Heart left ventricle (tissue), 16 donors: ENCODE measurements around the gene SHTN1. TPM values are rescaled to one million over a fixed set of nuclear protein-coding genes. Genes with fewer than 3 reads are reported as not detected.

Experiments
- ATAC-seq, 4 donors: fragments of 200-7000 bp; cut with Tn5 transposase; one replicate each; pipeline ENCODE4 v1.9.1; 2020 to 2022; ENCODE audit warnings: moderate library complexity in 4 of 4, mild to moderate bottlenecking in 3 of 4, moderate number of reproducible peaks in 1 of 4
- DNase-seq, 5 donors: peaks; one replicate each; pipeline ENCODE4 v3.0.0-alpha.2; 2020
- H3K27ac ChIP-seq, 12 donors: fragments of 200-600 bp; sonication (generic) in 4 of 12; one replicate each; pipeline versions ENCODE4 v1.5.0 to v1.8.0; 2016 to 2022; ENCODE audit warnings: mild to moderate bottlenecking in 2 of 12
- H3K27me3 ChIP-seq, 9 donors: fragments of 200-600 bp; sonication (generic) in 2 of 9; one replicate each; pipeline versions ENCODE4 v1.5.1 to v1.8.0; 2016 to 2022; ENCODE audit warnings: mild to moderate bottlenecking in 3 of 9
- H3K36me3 ChIP-seq, 9 donors: fragments of 200-600 bp; sonication (generic) in 2 of 9; one replicate each; pipeline versions ENCODE4 v1.5.0 to v1.8.0; 2018 to 2022; ENCODE audit warnings: mild to moderate bottlenecking in 2 of 9
- H3K4me1 ChIP-seq, 12 donors: fragments of 200-600 bp; sonication (generic) in 4 of 12; one replicate each; pipeline versions ENCODE4 v1.5.0 to v1.8.0; 2016 to 2022; ENCODE audit warnings: mild to moderate bottlenecking in 3 of 12
- H3K4me3 ChIP-seq, 12 donors: fragments of 200-600 bp; sonication (generic) in 4 of 12; one replicate each; pipeline versions ENCODE4 v1.5.0 to v1.8.0; 2017 to 2022; ENCODE audit warnings: mild to moderate bottlenecking in 9 of 12, moderate library complexity in 4 of 12
- H3K9me3 ChIP-seq, 12 donors: fragments of 200-600 bp; sonication (generic) in 4 of 12; one replicate each; pipeline versions ENCODE4 v1.5.0 to v1.8.0; 2016 to 2022; ENCODE audit warnings: mild to moderate bottlenecking in 1 of 12
- POLR2A ChIP-seq, 2 donors: fragments of 450-650 bp; IDR thresholded peaks; one replicate each; pipeline ENCODE4 v1.6.1; 2017; ENCODE audit warnings: antibody characterized with exemption in 2 of 2, mild to moderate bottlenecking in 2 of 2, moderate library complexity in 2 of 2
- WGBS, 4 donors: extraction: QIAGEN DNeasy Blood & Tissue Kit in 2 of 4; methylation state at CpG; one replicate each; pipeline versions ENCODE4 v1.1.5 to v1.1.7; 2013 to 2018; 5-methylcytosine and 5-hydroxymethylcytosine counted together
- intact Hi-C, 10 donors: fragments of 100-400 bp; cut with DNase I; formaldehyde crosslinking; loops; one replicate each; pipeline versions ENCODE4 v1.11.1 to v1.14.2; 2022
- polyA plus RNA-seq, 2 donors: library from polyadenylated mRNA; stranded (reverse); fragments of 200-250 nt; gene quantifications; one replicate each; pipeline ENCODE4 v1.2.3, GENCODE V29; 2013
- total RNA-seq, 9 donors: library from RNA; depleted of rRNA in 2 of 9; stranded (reverse); fragments of >200 nt in 2 of 9; fragmentation: NEBNext Ultra II Directional in 3 of 9; extraction: Animal tissue kit (Norgen Biotek cat#: 25700) in 3 of 9; gene quantifications; one replicate each; pipeline versions ENCODE4 v1.1.0 to v1.2.4, GENCODE V29; 2016 to 2023
- TF ChIP-seq, protein P1 (sequence below), 12 donors: fragments of 200-600 bp; sonication (generic) in 4 of 12; IDR thresholded peaks; one replicate each; pipeline versions ENCODE4 v1.5.0 to v1.8.0; 2018 to 2022; ENCODE audit warnings: antibody characterized with exemption in 12 of 12, mild to moderate bottlenecking in 5 of 12
- donor health status: ischemic (EF 13 %, LVEDD 7.1; RV severe dilation, severe dysfunction).
- donor health status: healthy with polysubstance abuse.
- donor health status: DM: no; HTN: yes; CAD: no.
- donor health status: DM: no; HTN: no; CAD: no.
- donor health status: ischemic (EF 25% LVEDD 6.9; RV normal size, moderate dysfunction).
- donor health status: ischemic (EF 25% LVEDD 5.7; RV mildly dilated, moderate dysfunction).
- donor health status: healthy.
- donor health status: DM: yes; HTN: yes; CAD: no.
- donor health status: ischemic (EF 35%, LVEDD 5.7; RV mildly dilated, moderate dysfunction).
- donor health status: nonischemic (EF 11% LVEDD 7.7; RV severe dilation, severe dysfunction).
- donor health status: DM: yes; HTN: yes; CAD: no.
- donor health status: PGD.
- donor health status: ischemic (EF 29% LVEDD 5.4; RV normal size, mild dysfunction).
- donor health status: nonischemic (EF 23%, LVEDD 6.1; RV moderate dilation, normal function).

Gene SHTN1
- total and polyA plus RNA-seq, 11 donors = 1.2 to 16.5 (median 2.5) TPM

DNA sequence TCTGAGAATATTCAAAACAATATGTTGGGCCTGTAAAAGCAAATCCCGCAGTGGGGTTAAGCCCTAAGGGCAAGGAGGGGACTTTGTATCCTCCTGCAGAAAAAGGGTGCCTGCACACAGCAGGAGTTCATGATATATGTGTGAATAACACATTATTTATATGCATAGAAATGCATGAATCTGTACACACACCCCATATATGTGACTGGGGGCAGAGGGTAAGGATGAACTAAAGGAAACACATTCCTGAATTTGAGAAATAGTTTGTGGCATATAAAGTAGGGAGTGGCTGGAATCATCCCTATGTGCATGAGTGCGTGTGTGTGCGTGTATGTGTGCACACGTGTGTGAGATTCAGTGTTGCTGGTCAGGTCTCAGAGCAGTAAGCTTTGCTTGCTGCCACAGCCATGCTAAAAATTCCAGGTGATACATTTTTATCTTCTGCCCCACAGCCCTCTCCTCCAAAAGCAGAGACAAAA is 136.8 kb downstream of the SHTN1 start:
- DNase-seq (no peak), ATAC-seq (no peak)
- no peaks in the 10 kb centered on the region for H3K4me1 ChIP-seq
- intact Hi-C loops = no loop called here
- no peak overlapping the region for H3K4me3 ChIP-seq
- TF ChIP-seq, protein P1, sequence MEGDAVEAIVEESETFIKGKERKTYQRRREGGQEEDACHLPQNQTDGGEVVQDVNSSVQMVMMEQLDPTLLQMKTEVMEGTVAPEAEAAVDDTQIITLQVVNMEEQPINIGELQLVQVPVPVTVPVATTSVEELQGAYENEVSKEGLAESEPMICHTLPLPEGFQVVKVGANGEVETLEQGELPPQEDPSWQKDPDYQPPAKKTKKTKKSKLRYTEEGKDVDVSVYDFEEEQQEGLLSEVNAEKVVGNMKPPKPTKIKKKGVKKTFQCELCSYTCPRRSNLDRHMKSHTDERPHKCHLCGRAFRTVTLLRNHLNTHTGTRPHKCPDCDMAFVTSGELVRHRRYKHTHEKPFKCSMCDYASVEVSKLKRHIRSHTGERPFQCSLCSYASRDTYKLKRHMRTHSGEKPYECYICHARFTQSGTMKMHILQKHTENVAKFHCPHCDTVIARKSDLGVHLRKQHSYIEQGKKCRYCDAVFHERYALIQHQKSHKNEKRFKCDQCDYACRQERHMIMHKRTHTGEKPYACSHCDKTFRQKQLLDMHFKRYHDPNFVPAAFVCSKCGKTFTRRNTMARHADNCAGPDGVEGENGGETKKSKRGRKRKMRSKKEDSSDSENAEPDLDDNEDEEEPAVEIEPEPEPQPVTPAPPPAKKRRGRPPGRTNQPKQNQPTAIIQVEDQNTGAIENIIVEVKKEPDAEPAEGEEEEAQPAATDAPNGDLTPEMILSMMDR (IDR thresholded peaks at IDR 0.05) = no peak
- TF ChIP-seq POLR2A (IDR thresholded peaks at IDR 0.05) = no peak
- WGBS, 4 donors = 68 to 92% (median 73%) methylated on average over 4 of the region's 4 CpGs
- H3K36me3 ChIP-seq = no peaks in the 10 kb centered on the region
- H3K27me3 ChIP-seq = peaks cover 0 to 5% (median 0%) of the 10 kb centered on the region in 9 donors
- H3K9me3 ChIP-seq = no peaks in the 10 kb centered on the region
- H3K27ac ChIP-seq = no peak overlapping the region

DNA sequence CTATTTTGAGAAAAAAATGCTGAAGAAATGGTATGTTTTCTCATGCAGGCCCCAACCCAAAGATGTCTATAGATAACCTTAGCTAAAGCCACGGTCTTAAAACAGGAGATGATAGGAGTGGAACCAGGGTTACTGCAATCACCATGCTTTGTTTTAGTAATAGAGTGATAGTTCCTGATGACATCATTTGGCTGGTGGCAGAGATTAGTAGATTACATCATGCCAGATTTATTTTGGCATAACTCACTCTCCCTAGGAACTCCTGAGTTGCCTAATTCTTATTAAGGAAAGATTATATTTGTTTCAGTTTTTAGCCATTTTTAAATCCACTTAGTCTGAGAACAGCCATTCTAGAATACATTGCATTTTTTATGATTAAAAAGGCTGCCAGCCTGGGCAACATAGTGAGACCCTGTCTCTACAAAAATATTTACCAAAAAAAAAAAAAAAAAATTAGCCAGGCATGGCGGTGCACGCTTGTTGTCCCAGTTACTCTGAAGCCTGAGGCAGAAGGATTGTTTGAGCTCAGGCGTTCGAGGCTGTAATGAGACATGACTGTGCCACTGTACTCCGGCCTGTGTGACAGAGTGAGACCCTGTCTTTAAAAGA is 137.9 kb downstream of the SHTN1 start:
- Histone ChIP-seq H3K4me1 (no peaks in the 10 kb centered on the region), H3K9me3 (no peaks in the 10 kb centered on the region), H3K27ac (no peak overlapping the region), H3K36me3 (no peaks in the 10 kb centered on the region), H3K4me3 (no peak overlapping the region), H3K27me3 (peaks cover 0 to 4% (median 0%) of the 10 kb centered on the region in 9 donors)
- intact Hi-C loops = no loop called here
- no peak for TF ChIP-seq POLR2A (IDR thresholded peaks at IDR 0.05)
- TF ChIP-seq, protein P1 (IDR thresholded peaks at IDR 0.05) = no peak
- DNase-seq = no peak
- 82 to 87% (median 85%) methylated on average over 6 of the region's 6 CpGs for WGBS, 4 donors
- ATAC-seq = no peak

- intact Hi-C loops = no loop called here
- no peak overlapping the region for H3K4me3 ChIP-seq
- H3K36me3 ChIP-seq = no peaks in the 10 kb centered on the region
- DNase-seq (no peak), ATAC-seq (no peak)
- H3K4me1 ChIP-seq = no peaks in the 10 kb centered on the region
- 63 to 83% (median 72%) methylated on average over 2 of the region's 2 CpGs for WGBS, 4 donors
- no peaks in the 10 kb centered on the region for H3K9me3 ChIP-seq
- H3K27me3 ChIP-seq = peaks cover 0 to 4% (median 0%) of the 10 kb centered on the region in 9 donors
- no peak overlapping the region for H3K27ac ChIP-seq
- TF ChIP-seq, protein P1 (IDR thresholded peaks at IDR 0.05) = no peak
- TF ChIP-seq POLR2A (IDR thresholded peaks at IDR 0.05) = no peak
Measured at GRCh38 chr10:116866066-116866465, 138.9 kb downstream of the SHTN1 start.

- no peak for TF ChIP-seq POLR2A (IDR thresholded peaks at IDR 0.05)
- TF ChIP-seq, protein P1 (IDR thresholded peaks at IDR 0.05) = no peak
- Histone ChIP-seq H3K27ac (no peak overlapping the region), H3K4me1 (no peaks in the 10 kb centered on the region), H3K27me3 (peaks cover 0 to 7% (median 0%) of the 10 kb centered on the region in 9 donors), H3K36me3 (no peaks in the 10 kb centered on the region), H3K4me3 (no peak overlapping the region), H3K9me3 (no peaks in the 10 kb centered on the region)
- intact Hi-C loops = no loop called here
- DNase-seq (no peak), ATAC-seq (no peak)
- 88 to 91% (median 89%) methylated on average over 4 of the region's 4 CpGs for WGBS, 4 donors
Measured at GRCh38 chr10:116864436-116864835, 140.6 kb downstream of the SHTN1 start.
